A673 (cell line): ENCODE measurements around the gene MED14. TPM values are rescaled to one million over a fixed set of nuclear protein-coding genes. Genes with fewer than 3 reads are reported as not detected.

Experiments used
- BruUV-seq: library from RNA; stranded (reverse); fragments of 400-500 nt; replicated peaks from 2 replicates; lab custom pipeline; 2021; lab: Mats Ljungman, UMichigan
- CTCF ChIA-PET: fragments of 300-600 bp; sonication (Branson Sonifier 250); formaldehyde crosslinking; loops from one replicate; lab custom pipeline; 2022; ENCODE audit warnings: antibody characterized with exemption; lab: Charles Lee
- POLR2A ChIA-PET: fragments of 300-600 bp; sonication (Branson Sonifier 250); formaldehyde crosslinking; loops from one replicate; lab custom pipeline; 2022; ENCODE audit warnings: antibody characterized with exemption; ENCODE audit not compliant: low non-redundant PET; lab: Charles Lee
- DNase-seq: peaks from one replicate; pipeline ENCODE4 v3.0.0-alpha.2; 2015; ENCODE audit warnings: low spot score
- H3K27ac ChIP-seq: fragments of 200-600 bp; sonication (generic); 2 replicates; pipeline ENCODE4 v1.5.1; 2016; ENCODE audit warnings: mixed run types, low read depth, mild to moderate bottlenecking, mixed read lengths, antibody characterized with exemption, low read length; ENCODE audit not compliant: poor library complexity, severe bottlenecking
- H3K27me3 ChIP-seq: fragments of 200-600 bp; sonication (generic); replicated peaks from 2 replicates; pipeline ENCODE4 v1.6.1; 2017; ENCODE audit warnings: mixed run types, low read depth, mild to moderate bottlenecking, mixed read lengths, antibody characterized with exemption, low read length; ENCODE audit not compliant: insufficient read depth, poor library complexity
- H3K36me3 ChIP-seq: fragments of 200-600 bp; sonication (generic); 2 replicates; pipeline ENCODE4 v1.6.1; 2016; ENCODE audit warnings: mixed run types, mild to moderate bottlenecking, mixed read lengths, antibody characterized with exemption, low read length; ENCODE audit not compliant: insufficient read depth, poor library complexity, severe bottlenecking
- H3K4me1 ChIP-seq: fragments of 200-600 bp; sonication (generic); 2 replicates; pipeline ENCODE4 v1.6.1; 2017; ENCODE audit warnings: mixed run types, mild to moderate bottlenecking, mixed read lengths, antibody characterized with exemption, low read length; ENCODE audit not compliant: insufficient read depth, poor library complexity, severe bottlenecking
- H3K4me3 ChIP-seq: fragments of 200-600 bp; sonication (generic); 2 replicates; pipeline ENCODE4 v1.5.1; 2016; ENCODE audit warnings: low read depth, mixed run types, mild to moderate bottlenecking, mixed read lengths, low read length; ENCODE audit not compliant: poor library complexity, severe bottlenecking
- H3K9me3 ChIP-seq: fragments of 200-600 bp; sonication (generic); 2 replicates; pipeline ENCODE4 v1.6.1; 2016; ENCODE audit warnings: mixed run types, low read depth, mild to moderate bottlenecking, mixed read lengths, antibody characterized with exemption, low read length; ENCODE audit not compliant: poor library complexity, severe bottlenecking
- CTCF ChIP-seq: fragments of 300-800, 200-600 bp; sonication (generic); conservative IDR thresholded peaks from 2 replicates; pipeline ENCODE4 v1.5.1; 2017; ENCODE audit warnings: low read depth, mild to moderate bottlenecking, antibody characterized with exemption, low read length, moderate library complexity, mixed read lengths
- EZH2 ChIP-seq: fragments of 200-600 bp; sonication (generic); IDR thresholded peaks from 2 replicates; pipeline ENCODE4 v1.6.1; 2017; ENCODE audit warnings: borderline replicate concordance, low read depth, mild to moderate bottlenecking, mixed read lengths, antibody characterized with exemption, low read length; ENCODE audit not compliant: poor library complexity, severe bottlenecking
- intact Hi-C: fragments of 100-400 bp; cut with micrococcal nuclease; formaldehyde crosslinking; loops from one replicate; pipeline ENCODE4 v1.10.0; 2022; ENCODE audit not compliant: unreplicated experiment
- total RNA-seq: library from RNA; stranded (reverse); gene quantifications from 2 replicates; pipeline ENCODE4 v1.2.3, GENCODE V29; 2021

MED14 gene
- total RNA-seq, 1 experiment from 2014 or later, result 59.1 TPM

- H3K4me1 ChIP-seq, result no peaks in the 10 kb centered on the region
- no peak overlapping the region for H3K27ac ChIP-seq
- no peaks in the 10 kb centered on the region for H3K36me3 ChIP-seq
- no peaks in the 10 kb centered on the region for H3K9me3 ChIP-seq
- intact Hi-C loops, result no loop called here
- no peak for TF ChIP-seq EZH2
- no peaks in the 10 kb centered on the region for H3K27me3 ChIP-seq
- H3K4me3 ChIP-seq, result no peak overlapping the region
- CTCF ChIA-PET, result no interaction called here
- no peak for DNase-seq
- POLR2A ChIA-PET, result no interaction called here
- no TSS peak for BruUV-seq
Observed at GRCh38 chrX:40761762-40762161, 26.4 kb upstream of the MED14 start.

- TF ChIP-seq CTCF, result no peak
- TF ChIP-seq EZH2, result no peak
- no peak overlapping the region for H3K4me3 ChIP-seq
- no peaks in the 10 kb centered on the region for H3K36me3 ChIP-seq
- intact Hi-C loops, result no loop called here
- H3K4me1 ChIP-seq, result no peaks in the 10 kb centered on the region
- no peaks in the 10 kb centered on the region for H3K27me3 ChIP-seq
- H3K27ac ChIP-seq, result no peak overlapping the region
- BruUV-seq, result no TSS peak
- POLR2A ChIA-PET, result no interaction called here
- H3K9me3 ChIP-seq, result no peaks in the 10 kb centered on the region
- DNase-seq, result no peak
- CTCF ChIA-PET, result interaction anchor here (0.6 kb wide), 1 partner anchor 356 kb away, joined by 4 read pairs; no protein-coding TSS in a partner anchor
Observed at GRCh38 chrX:40759374-40759773, 24.0 kb upstream of the MED14 start.

GRCh38 chrX:40757058-40757457 is 21.7 kb upstream of the MED14 start:
- Histone ChIP-seq H3K36me3 (no peaks in the 10 kb centered on the region), H3K4me3 (no peak overlapping the region), H3K4me1 (no peaks in the 10 kb centered on the region), H3K9me3 (peaks cover 8% of the 10 kb centered on the region), H3K27ac (no peak overlapping the region), H3K27me3 (no peaks in the 10 kb centered on the region)
- CTCF ChIA-PET, result no interaction called here
- DNase-seq, result no peak
- intact Hi-C loops, result no loop called here
- no TSS peak for BruUV-seq
- POLR2A ChIA-PET, result no interaction called here
- TF ChIP-seq EZH2 (no peak), CTCF (no peak)
